HG02678 (cell line): ENCODE measurements around the gene FAM8A1.

Experiments
- ATAC-seq: cut with Tn5 transposase; IDR thresholded peaks from one replicate; pipeline ENCODE4 v1.9.1; 2021; ENCODE audit warnings: mild to moderate bottlenecking, moderate library complexity; ENCODE audit not compliant: unreplicated experiment

The FAM8A1 gene

DNA sequence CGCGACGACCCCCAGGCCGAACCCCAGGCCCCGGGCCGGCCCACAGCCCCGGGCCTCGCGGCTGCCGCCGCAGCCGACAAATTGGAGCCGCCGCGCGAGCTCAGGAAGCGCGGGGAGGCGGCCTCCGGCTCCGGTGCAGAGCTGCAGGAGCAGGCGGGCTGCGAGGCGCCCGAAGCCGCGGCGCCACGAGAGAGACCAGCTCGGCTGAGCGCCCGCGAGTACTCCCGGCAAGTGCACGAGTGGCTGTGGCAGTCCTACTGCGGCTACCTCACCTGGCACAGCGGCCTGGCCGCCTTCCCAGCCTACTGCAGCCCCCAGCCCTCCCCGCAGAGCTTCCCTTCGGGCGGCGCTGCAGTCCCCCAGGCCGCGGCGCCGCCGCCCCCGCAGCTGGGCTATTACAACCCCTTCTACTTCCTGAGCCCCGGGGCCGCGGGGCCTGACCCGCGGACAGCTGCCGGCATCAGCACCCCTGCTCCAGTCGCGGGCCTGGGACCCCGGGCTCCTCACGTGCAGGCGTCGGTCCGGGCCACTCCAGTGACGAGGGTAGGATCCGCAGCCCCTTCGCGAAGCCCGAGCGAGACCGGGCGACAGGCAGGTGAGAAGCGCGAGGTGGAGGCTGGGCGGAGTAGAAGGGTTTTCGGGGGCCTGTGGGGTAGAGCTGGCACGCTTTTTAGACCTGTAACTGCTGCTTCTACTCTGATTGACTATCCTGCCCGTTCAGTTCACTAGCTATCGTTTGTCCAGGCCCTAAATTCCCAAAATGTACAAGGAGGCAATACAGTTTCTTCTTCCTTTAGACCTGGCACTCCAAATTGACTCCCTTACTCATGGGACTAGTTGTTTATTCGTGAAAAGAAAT is 654 bp downstream of the FAM8A1 start:
- ATAC-seq = peak; percentile 52

DNA sequence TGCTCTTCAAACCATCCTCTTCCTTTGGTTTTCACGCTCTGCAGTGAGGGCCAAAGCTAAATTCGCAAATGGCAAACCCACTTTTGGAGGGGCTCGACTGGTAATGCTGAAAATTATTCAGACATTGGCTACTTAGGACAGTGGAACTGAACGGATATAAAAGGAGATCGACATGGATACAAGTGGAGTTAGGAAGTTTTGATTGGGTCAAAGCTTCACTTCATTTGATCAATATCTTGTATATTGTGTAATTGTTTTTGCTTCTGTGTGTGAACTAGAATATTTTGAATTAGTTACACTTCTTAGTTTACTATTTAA is 1.2 kb downstream of the FAM8A1 start:
- no peak for ATAC-seq

DNA sequence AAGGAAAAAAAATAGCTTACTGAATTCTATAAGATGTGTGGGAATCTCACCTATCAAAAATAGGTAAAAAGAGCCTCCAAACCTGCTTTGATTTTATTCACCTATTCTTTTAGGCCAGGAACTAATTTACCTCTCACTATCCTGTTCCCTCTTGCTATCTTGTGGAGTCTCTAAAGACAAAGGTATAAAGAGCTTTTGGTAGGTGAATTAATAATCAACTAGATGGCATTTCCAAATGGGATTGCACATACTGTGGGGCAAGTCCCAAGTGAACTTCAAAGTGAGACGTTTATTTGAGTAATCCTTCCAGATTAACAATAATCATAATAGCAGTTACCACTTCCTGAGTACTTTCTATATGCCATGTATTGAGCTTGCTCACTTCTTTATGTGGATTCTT is 2.8 kb downstream of the FAM8A1 start:
- no peak for ATAC-seq

DNA sequence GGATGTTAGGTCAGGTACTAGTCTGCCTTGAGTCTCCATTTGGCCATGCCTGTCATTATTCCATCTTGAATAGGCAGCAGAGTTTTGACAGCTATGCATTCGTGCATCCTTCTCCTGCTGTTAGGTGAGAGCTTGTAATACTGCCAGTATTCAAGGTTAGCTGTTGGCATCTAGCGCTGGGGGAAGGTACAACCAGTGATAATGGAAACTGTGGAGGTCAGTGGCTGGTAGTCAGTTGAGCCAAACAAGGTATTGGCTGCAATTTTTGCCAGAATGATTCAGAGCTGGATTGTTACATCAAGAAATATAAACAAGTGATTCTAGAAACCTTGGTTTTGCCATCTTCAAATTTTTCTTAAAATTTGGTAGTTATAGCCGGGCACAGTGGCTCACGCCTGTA is 6.5 kb downstream of the FAM8A1 start:
- ATAC-seq = no peak

DNA sequence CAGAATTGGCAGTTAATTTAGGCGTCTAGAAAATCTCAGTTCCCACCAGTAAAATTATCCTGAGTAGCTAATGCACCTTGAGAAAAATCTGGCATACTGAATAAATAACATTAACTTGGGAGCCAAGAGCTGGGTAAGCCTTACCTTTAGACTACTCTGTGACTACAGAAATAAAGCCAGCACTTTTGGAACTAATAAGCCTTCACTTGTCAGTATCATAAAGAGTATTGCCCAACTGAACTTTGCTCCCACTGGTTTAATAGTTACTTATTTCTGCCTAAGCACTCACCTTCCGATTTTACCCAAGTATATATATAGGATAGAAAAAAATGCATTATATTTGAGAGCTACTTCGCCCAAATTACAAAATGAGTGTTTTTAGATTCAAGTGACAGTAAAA is 10.7 kb downstream of the FAM8A1 start:
- no peak for ATAC-seq

DNA sequence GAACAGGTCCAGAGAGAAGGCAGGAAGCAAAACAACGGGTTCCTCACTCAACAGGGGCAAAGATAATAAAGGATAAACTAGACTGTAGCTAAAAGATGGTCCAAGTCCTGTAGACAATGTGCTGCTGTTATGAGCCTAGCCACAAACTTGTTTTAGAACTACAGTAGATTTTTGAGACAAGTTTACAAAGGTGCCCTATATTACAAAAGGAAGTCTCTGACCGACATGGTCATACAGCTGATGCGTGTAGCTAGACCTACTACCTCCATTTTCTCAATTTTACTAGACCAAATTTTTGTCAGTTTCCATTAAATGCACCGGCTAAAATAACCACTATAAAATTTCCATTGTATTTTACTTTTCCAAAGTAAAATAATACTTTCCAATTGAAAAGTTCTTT is 11.9 kb downstream of the FAM8A1 start:
- no peak for ATAC-seq

DNA sequence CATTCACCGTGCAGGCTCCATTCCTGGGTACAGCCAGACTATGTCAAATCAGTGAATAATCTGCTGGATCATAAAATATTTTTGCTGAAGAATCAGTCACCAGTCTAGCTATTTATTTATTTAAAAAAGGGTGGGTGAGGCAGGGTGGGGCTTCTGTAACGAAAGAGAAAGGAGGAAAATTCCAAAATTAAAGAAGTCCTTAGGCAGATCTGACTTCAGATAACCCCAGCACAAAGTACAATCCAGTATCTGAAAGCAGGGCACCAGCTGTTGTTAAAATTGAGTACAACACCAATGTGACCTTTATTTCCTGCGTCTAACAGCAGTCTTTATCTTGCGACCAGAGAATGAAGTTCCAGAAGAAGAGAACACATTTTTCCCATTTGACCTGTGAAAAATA is 15.7 kb downstream of the FAM8A1 start:
- no peak for ATAC-seq

DNA sequence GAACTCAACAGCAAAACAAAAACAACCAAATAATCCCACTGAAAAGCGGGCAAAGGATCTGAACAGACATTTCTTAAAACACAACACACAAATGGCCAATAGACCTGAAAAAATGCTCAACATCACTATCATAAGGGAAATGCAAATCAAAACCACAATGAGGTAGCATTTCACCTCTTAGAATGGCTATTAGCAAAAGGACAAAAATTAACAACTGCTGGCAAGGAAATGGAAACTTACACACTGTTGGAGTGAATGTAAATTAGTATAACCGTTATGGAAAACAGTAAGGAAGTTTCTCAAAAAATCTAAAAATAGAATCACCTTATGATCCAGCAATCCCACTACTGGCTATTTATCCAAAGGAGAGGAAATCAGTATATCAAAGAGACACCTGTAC is 20.9 kb downstream of the FAM8A1 start:
- ATAC-seq = peak; percentile 83

DNA sequence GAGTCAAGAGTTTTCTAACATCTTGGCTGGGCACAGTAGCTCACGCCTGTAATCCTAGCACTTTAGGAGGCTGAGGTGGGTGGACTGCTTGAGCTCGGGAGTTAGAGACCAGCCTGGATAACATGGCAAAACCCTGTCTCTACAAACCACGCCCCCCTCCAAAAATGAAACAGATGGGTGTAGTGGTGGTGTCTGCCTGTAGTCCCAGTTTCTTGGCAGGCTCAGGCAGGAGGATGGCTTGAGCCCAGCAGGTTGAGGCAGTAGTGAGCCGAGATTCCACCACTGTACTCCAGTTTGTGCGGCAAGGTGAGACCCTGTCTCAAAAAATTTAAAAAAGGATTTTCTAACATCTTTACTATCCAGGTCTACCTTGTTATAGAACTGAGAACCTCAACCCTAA is 22.0 kb downstream of the FAM8A1 start:
- ATAC-seq = no peak

DNA sequence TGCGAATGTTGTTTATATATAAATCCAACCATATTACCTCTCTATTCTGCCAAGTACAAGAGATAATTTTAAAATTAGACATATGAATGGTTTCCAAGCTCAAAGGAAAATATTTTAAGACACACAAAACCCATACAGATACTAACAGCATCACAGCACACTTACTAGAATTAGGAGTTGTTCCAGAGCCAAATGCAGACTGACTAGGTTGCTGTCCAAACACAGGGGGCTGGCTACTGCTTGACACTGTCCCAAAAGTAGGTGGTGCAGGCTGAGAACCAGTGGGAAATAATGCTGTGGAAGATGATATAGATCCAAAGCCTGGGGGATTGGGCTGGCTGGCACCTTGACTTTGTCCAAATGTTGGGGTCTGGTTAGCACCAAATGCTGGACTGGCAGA is 24.3 kb downstream of the FAM8A1 start:
- ATAC-seq = no peak

DNA sequence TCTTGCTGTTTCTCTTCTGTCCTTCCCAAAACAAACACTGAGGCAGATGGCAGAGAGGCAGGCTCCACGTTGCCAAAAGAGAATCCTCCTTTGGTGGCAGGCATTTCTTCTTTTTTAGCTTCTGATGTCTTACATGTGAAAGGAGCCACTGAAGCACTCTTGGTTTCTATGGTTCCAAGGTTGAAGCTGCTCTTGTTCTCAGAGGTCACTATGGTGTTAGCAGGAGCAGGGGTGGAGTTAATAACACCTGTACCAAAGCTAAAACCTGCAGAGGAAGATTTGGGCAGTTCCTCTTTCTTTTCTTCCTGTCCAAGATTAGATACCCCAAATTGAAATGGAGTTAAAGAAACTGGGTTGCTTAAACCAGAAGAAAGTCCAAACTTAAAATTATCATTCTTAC is 28.8 kb downstream of the FAM8A1 start:
- no peak for ATAC-seq

DNA sequence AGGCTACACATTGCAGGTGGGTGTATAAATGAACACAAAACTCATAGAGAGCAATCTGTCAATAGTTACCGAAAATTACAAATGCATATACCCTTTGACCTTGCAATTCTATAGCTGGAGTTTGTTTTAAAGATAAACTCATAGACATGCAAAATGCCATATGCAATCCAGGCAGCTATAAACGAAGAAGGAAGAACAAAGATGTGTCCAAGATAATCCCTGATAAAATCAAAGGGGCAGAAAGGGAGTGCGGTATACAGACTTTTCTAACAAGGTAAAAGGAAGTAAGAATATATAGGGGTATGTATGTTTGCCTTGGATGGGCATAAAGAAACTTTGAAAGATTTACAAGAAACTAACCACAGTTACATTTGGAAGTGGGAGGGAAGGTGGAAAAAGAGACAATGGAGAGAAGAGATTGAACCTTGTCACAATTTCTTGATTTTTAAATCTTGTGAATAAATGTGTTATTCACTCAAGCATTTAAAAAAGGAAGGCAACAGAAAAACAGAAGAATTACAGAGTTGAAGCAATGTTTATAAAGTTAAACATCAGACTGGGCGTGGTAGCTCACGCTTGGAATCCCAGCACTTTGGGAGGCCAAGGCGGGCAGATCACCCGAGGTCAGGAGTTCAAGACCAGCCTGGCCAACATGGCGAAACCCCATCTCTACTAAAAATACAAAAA is 29.9 kb downstream of the FAM8A1 start:
- no peak for ATAC-seq

DNA sequence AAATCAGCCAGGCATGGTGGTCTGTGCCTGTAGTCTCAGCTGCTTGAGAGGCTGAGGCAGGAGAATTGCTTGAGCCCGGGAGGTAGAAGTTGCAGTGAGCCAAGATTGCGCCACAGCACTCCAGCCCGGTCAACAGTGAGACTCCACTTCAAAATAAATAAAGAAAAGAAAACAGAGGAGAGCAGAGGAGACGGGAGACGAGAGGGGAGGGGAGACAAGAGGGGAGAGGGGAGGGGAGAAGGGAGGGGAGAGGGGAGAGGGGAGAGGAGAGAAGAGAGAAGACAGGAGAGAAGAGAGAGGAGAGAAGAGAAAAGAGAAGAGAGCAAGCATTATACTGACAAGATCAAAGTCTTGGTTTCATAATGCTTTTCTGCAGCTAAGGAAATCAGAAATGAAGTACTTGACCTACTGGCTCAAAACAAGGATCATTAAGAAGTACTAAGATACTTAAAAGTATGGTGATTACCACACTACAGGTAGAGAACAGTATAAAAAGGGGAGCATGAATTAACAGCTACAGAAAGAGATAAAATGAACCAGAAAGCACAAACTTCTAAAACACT is 30.5 kb downstream of the FAM8A1 start:
- no peak for ATAC-seq

DNA sequence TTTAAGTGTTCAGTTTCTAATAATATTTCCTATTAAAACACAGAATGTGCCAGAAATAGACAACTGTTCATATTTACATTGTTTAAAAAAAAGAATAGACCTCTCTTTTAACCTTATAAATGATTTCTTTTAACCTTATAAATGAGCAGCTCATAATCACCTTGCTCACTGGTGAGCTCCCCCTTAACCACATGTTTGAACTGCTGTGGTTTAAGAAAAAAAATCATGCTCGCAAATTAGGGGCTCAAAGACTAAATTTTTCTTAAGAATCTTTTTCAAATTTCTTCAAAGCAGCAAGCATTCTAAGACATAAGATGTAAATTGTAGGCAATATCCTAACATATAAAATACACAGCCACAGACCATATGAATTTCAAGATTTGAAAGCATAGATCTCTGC is 32.8 kb downstream of the FAM8A1 start:
- ATAC-seq = no peak

DNA sequence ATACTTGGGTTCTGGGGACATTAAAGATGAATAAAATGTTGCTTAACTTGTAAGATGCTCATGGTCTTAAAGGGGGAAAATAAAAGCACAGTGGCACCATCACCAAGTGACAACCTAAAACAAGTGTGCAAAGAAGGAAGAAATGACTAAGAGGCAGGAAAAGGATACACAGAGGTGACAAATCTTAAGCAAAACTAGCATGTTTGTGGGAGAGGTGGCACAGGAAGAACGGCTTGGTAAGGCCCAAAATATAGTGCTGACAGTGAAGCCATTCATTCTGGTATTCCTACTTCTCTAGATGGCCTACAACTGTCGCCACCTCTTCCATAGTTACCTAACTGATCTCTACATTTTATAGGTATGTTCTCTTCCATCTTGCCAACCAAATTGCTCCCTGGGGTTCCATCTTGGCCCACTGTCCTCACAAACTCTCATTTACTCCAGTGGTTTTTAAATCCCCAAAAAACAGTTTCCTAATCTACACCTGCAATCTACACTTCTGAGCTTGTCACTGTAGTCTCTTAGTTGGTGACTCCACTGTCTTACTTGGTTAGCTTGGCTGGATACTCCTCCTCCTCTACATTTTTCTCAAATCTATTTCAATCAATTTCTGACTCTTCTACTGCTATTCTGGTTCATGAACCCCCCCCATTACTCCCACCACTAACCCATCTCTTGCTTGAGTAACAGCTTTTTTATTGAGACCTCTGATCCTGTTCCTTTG is 33.5 kb downstream of the FAM8A1 start:
- no peak for ATAC-seq

DNA sequence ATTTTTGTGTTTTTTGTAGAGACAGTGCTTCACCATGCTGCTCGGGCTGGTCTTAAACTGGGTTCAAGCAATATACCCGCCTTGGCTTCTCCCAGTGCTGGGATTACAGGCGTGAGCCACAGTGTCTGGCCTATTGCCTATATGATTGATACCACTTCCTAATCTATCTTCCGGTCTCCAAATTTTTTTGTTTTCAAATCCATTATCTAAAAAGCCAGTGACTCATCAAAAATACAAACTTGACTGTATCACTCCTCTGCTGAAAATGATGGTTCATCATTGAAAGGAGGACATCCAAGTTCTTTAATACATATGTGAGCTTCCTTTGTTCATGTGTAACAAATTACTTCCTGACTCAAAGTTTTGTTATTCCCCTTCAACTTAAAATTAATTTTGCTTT is 35.5 kb downstream of the FAM8A1 start:
- ATAC-seq = no peak

DNA sequence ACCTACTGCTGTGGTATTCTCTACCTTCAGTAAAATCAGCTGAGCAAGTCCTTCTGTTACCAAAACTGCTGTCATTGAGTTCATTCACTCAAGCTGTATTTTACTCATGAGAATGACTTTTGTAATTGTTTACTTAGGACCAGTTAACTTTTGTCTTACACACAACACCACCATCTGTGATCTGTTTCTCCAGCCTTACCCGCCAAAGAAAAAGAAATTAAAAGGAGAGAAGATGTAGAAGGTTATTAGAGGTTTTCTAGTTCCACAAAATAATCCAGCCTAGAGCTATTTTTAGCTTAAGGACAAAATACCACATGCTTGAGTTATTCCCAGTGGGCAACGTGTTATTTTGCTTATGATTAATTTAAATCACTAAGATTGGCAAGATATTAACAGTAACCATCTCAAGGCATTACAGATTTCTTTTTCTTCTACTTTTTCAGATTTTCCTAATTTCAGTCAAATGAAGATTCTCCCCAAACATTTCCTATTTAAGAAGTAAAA is 38.2 kb downstream of the FAM8A1 start:
- no peak for ATAC-seq

DNA sequence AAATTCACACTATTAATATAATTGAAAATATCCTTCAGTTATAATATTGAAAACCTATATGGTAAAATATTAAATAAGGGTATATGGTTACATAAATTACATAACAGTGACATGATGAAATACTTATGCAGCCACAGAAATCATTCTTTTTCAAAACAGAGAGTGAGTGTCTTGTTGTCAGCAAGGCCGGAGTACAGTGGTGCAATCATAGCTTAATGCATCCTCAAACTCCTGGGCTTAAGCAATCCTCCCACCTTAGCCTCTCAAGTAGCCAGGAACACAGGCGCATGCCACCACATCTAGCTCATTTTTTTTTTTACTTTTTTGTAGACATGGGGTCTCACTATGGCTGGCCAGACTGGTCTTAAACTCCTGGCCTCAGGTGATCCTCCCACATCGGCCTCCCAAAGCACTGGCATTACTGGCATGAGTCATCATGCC is 40.4 kb downstream of the FAM8A1 start:
- ATAC-seq = no peak

DNA sequence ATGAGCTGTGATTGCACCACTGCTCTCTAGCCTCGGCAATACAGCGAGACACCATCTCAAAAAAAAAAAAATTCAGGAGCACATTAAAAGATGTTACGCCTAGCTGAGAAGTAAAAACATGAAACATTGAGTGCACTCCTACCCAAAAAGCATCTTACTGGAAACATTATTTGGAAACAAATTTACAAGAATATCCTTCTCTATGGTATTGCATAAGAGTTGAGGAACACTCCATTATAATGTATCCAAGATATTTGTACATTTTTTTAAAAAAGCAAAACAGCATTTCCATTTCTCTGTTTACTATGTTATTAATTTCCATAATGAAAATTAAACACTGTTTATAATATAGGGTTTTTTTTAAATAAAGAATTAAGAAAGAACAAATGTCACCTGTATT is 48.6 kb downstream of the FAM8A1 start:
- no peak for ATAC-seq

DNA sequence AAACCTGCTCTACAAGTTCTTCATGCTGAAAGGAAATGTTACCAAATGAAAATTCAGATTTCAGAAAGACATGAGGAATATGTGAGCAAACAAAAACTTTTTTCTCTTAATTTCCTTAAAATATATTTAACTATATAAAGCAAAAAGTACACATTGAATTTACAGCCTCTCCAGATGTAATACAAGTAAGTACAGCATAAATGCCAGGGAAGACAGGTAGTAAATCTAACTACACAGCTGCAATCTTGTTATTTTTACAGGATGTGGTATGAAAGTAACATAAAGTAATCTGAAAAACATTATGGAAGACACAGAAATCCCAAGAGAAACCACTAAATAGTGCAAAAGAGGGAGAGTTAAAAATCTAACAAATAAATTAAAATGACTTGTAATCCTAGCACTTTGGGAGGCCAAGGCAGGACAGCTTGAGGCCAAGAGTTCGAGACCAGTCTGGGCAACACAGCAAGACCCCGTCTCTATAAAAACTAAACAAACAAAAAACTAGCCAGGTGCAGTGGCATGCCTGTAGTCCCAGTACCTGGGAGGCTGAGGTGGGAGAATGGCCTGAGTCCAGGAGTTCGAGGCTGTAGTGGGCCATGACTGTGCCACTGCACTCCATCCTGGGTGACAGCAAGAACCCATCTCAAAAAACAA is 50.7 kb downstream of the FAM8A1 start:
- no peak for ATAC-seq
